BE2C (cell line): Measurements from ENCODE around the gene RILP.

Source experiments
- DNase-seq: peaks from one replicate; pipeline ENCODE4 v3.0.0-alpha.2; 2020
- H3K27me3 ChIP-seq: fragments of 250-450 bp; sonication (Bioruptor Pico); 2 replicates; pipeline ENCODE4 v1.5.1; 2020; ENCODE audit warnings: mild to moderate bottlenecking
- H3K36me3 ChIP-seq: fragments of 250-450 bp; sonication (Bioruptor Pico); 2 replicates; pipeline ENCODE4 v1.5.1; 2020; ENCODE audit warnings: mild to moderate bottlenecking
- H3K4me1 ChIP-seq: fragments of 250-450 bp; sonication (Bioruptor Pico); 2 replicates; pipeline ENCODE4 v1.5.1; 2020
- H3K4me3 ChIP-seq: 2 replicates; pipeline ENCODE4 v1.5.1; 2011; ENCODE audit warnings: low read depth, low read length
- H3K9me3 ChIP-seq: fragments of 250-450 bp; sonication (Bioruptor Pico); 2 replicates; pipeline ENCODE4 v1.5.1; 2020
- CTCF ChIP-seq: IDR thresholded peaks from 2 replicates; pipeline ENCODE4 v1.5.1; 2012; ENCODE audit warnings: mild to moderate bottlenecking, low read depth, low read length

Gene RILP

GRCh38 chr17:1634841-1635650 is 14.6 kb downstream of the RILP start:
- no peak overlapping the region for H3K4me3 ChIP-seq

GRCh38 chr17:1630662-1631061 is 19.0 kb downstream of the RILP start:
- H3K9me3 ChIP-seq = no peaks in the 10 kb centered on the region
- no peaks in the 10 kb centered on the region for H3K36me3 ChIP-seq
- H3K4me3 ChIP-seq = no peak overlapping the region
- H3K27me3 ChIP-seq = no peaks in the 10 kb centered on the region
- DNase-seq = no peak
- no peaks in the 10 kb centered on the region for H3K4me1 ChIP-seq
- no peak for TF ChIP-seq CTCF

More at GRCh38 chr17:1634841-1635650, 14.6 kb downstream of the RILP start:
- no peaks in the 10 kb centered on the region for H3K27me3 ChIP-seq
- no peaks in the 10 kb centered on the region for H3K9me3 ChIP-seq
- H3K36me3 ChIP-seq = no peaks in the 10 kb centered on the region
- no peaks in the 10 kb centered on the region for H3K4me1 ChIP-seq
- DNase-seq = no peak
- TF ChIP-seq CTCF = no peak

- no peaks in the 10 kb centered on the region for H3K27me3 ChIP-seq
- TF ChIP-seq CTCF = peak; percentile 34
- no peaks in the 10 kb centered on the region for H3K9me3 ChIP-seq
- peak; percentile 33 for DNase-seq
- H3K4me3 ChIP-seq = peak overlapping the region; percentile 58
- no peaks in the 10 kb centered on the region for H3K4me1 ChIP-seq
- no peaks in the 10 kb centered on the region for H3K36me3 ChIP-seq
Measured at GRCh38 chr17:1629504-1630310, 20.0 kb downstream of the RILP start.

DNA sequence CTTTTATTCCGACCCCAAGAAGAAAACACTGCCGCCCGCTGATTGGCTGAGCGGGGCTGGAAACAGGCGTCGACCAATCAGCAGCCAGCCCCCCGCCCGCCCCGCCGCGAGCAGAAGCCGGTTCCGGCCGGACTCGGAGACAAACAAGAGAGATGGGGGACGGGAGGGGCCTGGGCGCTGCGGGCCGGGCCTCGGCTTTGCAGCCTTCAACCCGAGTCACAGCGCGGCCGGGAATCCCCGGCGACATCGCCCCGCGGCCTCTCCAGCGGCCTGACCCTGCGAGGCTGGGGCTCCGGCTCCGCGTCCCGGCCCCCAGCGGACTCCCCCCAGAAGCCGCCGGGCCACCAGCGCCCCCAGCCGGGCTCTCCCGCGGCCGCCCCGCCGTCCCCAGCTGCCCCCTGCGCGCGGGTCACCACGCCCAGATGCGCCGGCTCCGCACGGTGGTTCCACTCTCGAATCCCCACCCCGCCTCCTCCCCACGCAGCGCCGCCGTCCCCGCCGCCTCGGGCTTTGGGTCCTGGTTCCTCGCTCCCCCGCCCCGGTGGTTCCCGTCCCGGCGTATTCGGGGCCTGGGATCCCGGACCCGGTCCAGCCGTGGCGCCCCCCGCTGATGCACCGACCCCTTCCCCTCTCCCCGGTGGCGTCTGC is 20.7 kb downstream of the RILP start:
- H3K4me1 ChIP-seq = no peaks in the 10 kb centered on the region

More for the DNA sequence above, 20.7 kb downstream of the RILP start:
- peak; percentile 94 for DNase-seq
- TF ChIP-seq CTCF = no peak
- no peaks in the 10 kb centered on the region for H3K27me3 ChIP-seq
- no peaks in the 10 kb centered on the region for H3K9me3 ChIP-seq
- peak overlapping the region; percentile 71 for H3K4me3 ChIP-seq
- no peaks in the 10 kb centered on the region for H3K36me3 ChIP-seq
